DMS53 treated with DMSO at 0.1 percent for 48 hours (cell line): ENCODE measurements around the gene ZNF462.
"Not testable (repeated sequence)": the region's sequence is repeated elsewhere in the genome, so short reads cannot be mapped to it uniquely, and the experiment has no call there.

Experiments used
- DNase-seq: peaks from one replicate; lab custom pipeline; 2025; ENCODE audit not compliant: unreplicated experiment; lab: John Stamatoyannopoulos, UW

The ZNF462 gene

GRCh38 chr9:106862821-106863720 lies at the start of gene ZNF462:
ZNF462 (plus strand) TSS chr9:106863166; CDS start chr9:106923384, 60,218 bp downstream.
- peak; percentile 35 for DNase-seq

GRCh38 chr9:106816524-106816923 lies 46.4 kb upstream of the ZNF462 start:
- no peak for DNase-seq

GRCh38 chr9:106818034-106818433 lies 44.9 kb upstream of the ZNF462 start:
- DNase-seq = no peak

GRCh38 chr9:106820866-106821265 lies 42.1 kb upstream of the ZNF462 start:
- DNase-seq = no peak

GRCh38 chr9:106828070-106828469 lies 34.9 kb upstream of the ZNF462 start:
- peak; percentile 34 for DNase-seq

- no peak for DNase-seq
Measured at GRCh38 chr9:106828965-106829364, 34.0 kb upstream of the ZNF462 start.

GRCh38 chr9:106829666-106830408 lies 33.1 kb upstream of the ZNF462 start:
- DNase-seq = no peak

- DNase-seq = no peak
Measured at GRCh38 chr9:106830527-106831150, 32.3 kb upstream of the ZNF462 start.

GRCh38 chr9:106834888-106835287 lies 28.1 kb upstream of the ZNF462 start:
- DNase-seq = no peak

GRCh38 chr9:106835840-106836239 lies 27.1 kb upstream of the ZNF462 start:
- DNase-seq = no peak

- DNase-seq = no peak
Measured at GRCh38 chr9:106843371-106843770, 19.6 kb upstream of the ZNF462 start.

GRCh38 chr9:106846307-106846706 lies 16.7 kb upstream of the ZNF462 start:
- DNase-seq = no peak

- DNase-seq = no peak
Measured at GRCh38 chr9:106846857-106847256, 16.1 kb upstream of the ZNF462 start.

- DNase-seq = not testable (repeated sequence)
Measured at GRCh38 chr9:106851640-106852039, 11.3 kb upstream of the ZNF462 start.

- no peak for DNase-seq
Measured at GRCh38 chr9:106857811-106858470, 5.0 kb upstream of the ZNF462 start.

- no peak for DNase-seq
Measured at GRCh38 chr9:106859957-106860720, 2.8 kb upstream of the ZNF462 start.

GRCh38 chr9:106860721-106861639 lies 2.0 kb upstream of the ZNF462 start:
- DNase-seq = no peak

GRCh38 chr9:106861640-106862109 lies 1.3 kb upstream of the ZNF462 start:
- no peak for DNase-seq
